C4-2B (cell line): Measurements from ENCODE around the gene SSH2.
"Not testable (repeated sequence)": the region's sequence is repeated elsewhere in the genome, so short reads cannot be mapped to it uniquely, and the experiment has no call there.

Source experiments
- CTCF ChIP-seq: fragments of 450-650 bp; conservative IDR thresholded peaks from 2 replicates; pipeline ENCODE4 v1.5.1; 2017; ENCODE audit warnings: mild to moderate bottlenecking
- ZFX ChIP-seq: fragments of 450-650 bp; IDR thresholded peaks from 2 replicates; pipeline ENCODE4 v1.6.1; 2017

DNA sequence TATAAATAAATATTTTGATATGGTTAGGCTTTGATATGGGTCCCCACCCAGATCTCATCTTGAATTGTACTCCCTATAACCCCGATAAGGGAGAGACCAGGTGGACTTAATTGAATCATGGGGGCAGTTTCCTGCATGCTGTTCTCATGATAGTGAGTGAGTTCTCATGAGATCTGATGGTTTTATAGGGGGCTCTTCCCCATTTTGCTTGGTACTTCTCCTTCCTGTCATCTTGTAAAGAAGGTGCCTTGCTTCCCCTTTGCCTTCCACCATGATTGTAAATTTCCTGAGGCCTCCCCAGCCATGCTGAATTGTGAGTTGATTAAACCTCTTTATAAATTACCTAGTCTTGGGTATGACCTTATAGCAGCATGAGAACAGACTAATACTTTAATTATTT, 55.7 kb downstream of the SSH2 start:
- TF ChIP-seq CTCF, ZFX: not testable (repeated sequence)
